ENCODE data around the gene UCK2.

The UCK2 gene

GRCh38 chr1:165899461-165899941, 72.1 kb downstream of the UCK2 start:
- Histone ChIP-seq H3K27ac (ENCODE audit: low read length) (no peak overlapping the region), H3K4me3 (ENCODE audit: low read length) (no peak overlapping the region), H3K4me1 (ENCODE audit: low read length) (peaks cover 25% of the 10 kb centered on the region), H3K27me3 (replicated peaks; ENCODE audit: insufficient read depth, low read length) (no peaks in the 10 kb centered on the region), H2AFZ (ENCODE audit: low read length) (no peak overlapping the region), H3K4me2 (ENCODE audit: low read depth, low read length) (no peak overlapping the region), H3K9ac (ENCODE audit: low read length) (no peak overlapping the region), H3K9me3 (replicated peaks; ENCODE audit: insufficient read depth, low read length) (no peaks in the 10 kb centered on the region), H3F3A (ENCODE audit: insufficient read depth, low read length) (peaks cover 10% of the 10 kb centered on the region), H3K9me2 (replicated peaks; ENCODE audit: insufficient read depth, low read length) (no peaks in the 10 kb centered on the region), H3K36me3 (replicated peaks; ENCODE audit: insufficient read depth, low read length) (peaks cover 5% of the 10 kb centered on the region; the same call in 1 of the 2 replicates), H4K20me1 (ENCODE audit: insufficient read depth, low read length) (no peaks in the 10 kb centered on the region), H3K79me2 (ENCODE audit: low read length) (peaks cover 69% of the 10 kb centered on the region)
- no peak for TF ChIP-seq EZH2phosphoT487 (IDR thresholded peaks at IDR 0.05; ENCODE audit: low read length)
- no peak for TF ChIP-seq EZH2 (optimal IDR thresholded peaks at IDR 0.05; ENCODE audit: low read depth, low read length)
- no peak for TF ChIP-seq CTCF (IDR thresholded peaks at IDR 0.05; ENCODE audit: low read length)
- no peak for DNase-seq

GRCh38 chr1:165900576-165901380, 73.4 kb downstream of the UCK2 start:
- TF ChIP-seq EZH2phosphoT487 (IDR thresholded peaks at IDR 0.05; ENCODE audit: low read length): no peak
- no peak for TF ChIP-seq EZH2 (optimal IDR thresholded peaks at IDR 0.05; ENCODE audit: low read depth, low read length)
- no peak for TF ChIP-seq CTCF (IDR thresholded peaks at IDR 0.05; ENCODE audit: low read length)
- no peak for DNase-seq
- no peak overlapping the region for H3K9ac ChIP-seq (ENCODE audit: low read length)

GRCh38 chr1:165902565-165902964, 75.2 kb downstream of the UCK2 start:
- TF ChIP-seq EZH2phosphoT487 (IDR thresholded peaks at IDR 0.05; ENCODE audit: low read length): no peak
- TF ChIP-seq EZH2 (optimal IDR thresholded peaks at IDR 0.05; ENCODE audit: low read depth, low read length): no peak
- TF ChIP-seq CTCF (IDR thresholded peaks at IDR 0.05; ENCODE audit: low read length): no peak

More at GRCh38 chr1:165900576-165901380, 73.4 kb downstream of the UCK2 start:
- no peaks in the 10 kb centered on the region for H3K9me3 ChIP-seq (replicated peaks; ENCODE audit: insufficient read depth, low read length)
- peaks cover 5% of the 10 kb centered on the region; the same call in 1 of the 2 replicates for H3K36me3 ChIP-seq (replicated peaks; ENCODE audit: insufficient read depth, low read length)
- no peak overlapping the region for H3K27ac ChIP-seq (ENCODE audit: low read length)
- no peak overlapping the region for H2AFZ ChIP-seq (ENCODE audit: low read length)
- peaks cover 10% of the 10 kb centered on the region for H3F3A ChIP-seq (ENCODE audit: insufficient read depth, low read length)
- no peak overlapping the region for H3K4me2 ChIP-seq (ENCODE audit: low read depth, low read length)
- no peaks in the 10 kb centered on the region for H3K9me2 ChIP-seq (replicated peaks; ENCODE audit: insufficient read depth, low read length)
- no peaks in the 10 kb centered on the region for H3K27me3 ChIP-seq (replicated peaks; ENCODE audit: insufficient read depth, low read length)
- H4K20me1 ChIP-seq (ENCODE audit: insufficient read depth, low read length): no peaks in the 10 kb centered on the region
- H3K4me1 ChIP-seq (ENCODE audit: low read length): peaks cover 25% of the 10 kb centered on the region
- peaks cover 68% of the 10 kb centered on the region for H3K79me2 ChIP-seq (ENCODE audit: low read length)
- no peak overlapping the region for H3K4me3 ChIP-seq (ENCODE audit: low read length)

More at GRCh38 chr1:165902565-165902964, 75.2 kb downstream of the UCK2 start:
- H3K27ac ChIP-seq (ENCODE audit: low read length): no peak overlapping the region
- H3K4me3 ChIP-seq (ENCODE audit: low read length): no peak overlapping the region
- peaks cover 8% of the 10 kb centered on the region for H3K4me1 ChIP-seq (ENCODE audit: low read length)
- no peaks in the 10 kb centered on the region for H4K20me1 ChIP-seq (ENCODE audit: insufficient read depth, low read length)
- H3K79me2 ChIP-seq (ENCODE audit: low read length): peaks cover 53% of the 10 kb centered on the region
- H3K9me3 ChIP-seq (replicated peaks; ENCODE audit: insufficient read depth, low read length): no peaks in the 10 kb centered on the region
- H3F3A ChIP-seq (ENCODE audit: insufficient read depth, low read length): no peaks in the 10 kb centered on the region
- no peak overlapping the region for H3K9ac ChIP-seq (ENCODE audit: low read length)
- H3K27me3 ChIP-seq (replicated peaks; ENCODE audit: insufficient read depth, low read length): no peaks in the 10 kb centered on the region
- no peak for DNase-seq
- no peak overlapping the region for H3K4me2 ChIP-seq (ENCODE audit: low read depth, low read length)
- H3K9me2 ChIP-seq (replicated peaks; ENCODE audit: insufficient read depth, low read length): no peaks in the 10 kb centered on the region
- H2AFZ ChIP-seq (ENCODE audit: low read length): no peak overlapping the region
- peaks cover 9% of the 10 kb centered on the region; the same call in 1 of the 2 replicates for H3K36me3 ChIP-seq (replicated peaks; ENCODE audit: insufficient read depth, low read length)

All from MM.1S (cell line).